Gastrocnemius medialis (tissue), 4 donors: ENCODE measurements around the gene CHD8. TPM values are rescaled to one million over a fixed set of nuclear protein-coding genes. Genes with fewer than 3 reads are reported as not detected.
A peak's percentile ranks its signal among the peaks of the same experiment; 100 is the strongest.

ENCODE experiments used
- ATAC-seq, 2 donors: fragments of 150-250 bp; one replicate each; pipeline ENCODE4 v1.9.1; 2016
- DNase-seq, 2 donors: peaks; one replicate each; pipeline ENCODE4 v3.0.0-alpha.2; 2019
- H3K27ac ChIP-seq, 4 donors: fragments of 200-600 bp; sonication (generic); 1 replicate in 1 of 4; 2 replicates in 3 of 4; pipeline ENCODE4 v1.5.1; 2016 to 2018; ENCODE audit warnings: mild to moderate bottlenecking in 2 of 4, moderate library complexity in 1 of 4
- H3K27me3 ChIP-seq, 3 donors: fragments of 200-600 bp; sonication (generic) in 2 of 3; 1 replicate in 1 of 3; 2 replicates in 2 of 3; pipeline versions ENCODE4 v1.5.1 to v1.6.0; 2016 to 2019; ENCODE audit warnings: mild to moderate bottlenecking in 1 of 3, moderate library complexity in 1 of 3
- H3K36me3 ChIP-seq, 2 donors: fragments of 200-600 bp; sonication (generic) in 1 of 2; one replicate each; pipeline ENCODE4 v1.5.1; 2017 to 2018
- H3K4me1 ChIP-seq, 2 donors: fragments of 200-600 bp; sonication (generic) in 1 of 2; one replicate each; pipeline ENCODE4 v1.5.1; 2016 to 2017; ENCODE audit warnings: mild to moderate bottlenecking in 2 of 2
- H3K4me3 ChIP-seq, 4 donors: fragments of 200-600 bp; sonication (generic) in 3 of 4; 1 replicate in 1 of 4; 2 replicates in 3 of 4; pipeline ENCODE4 v1.5.1; 2016 to 2019; ENCODE audit warnings: mild to moderate bottlenecking in 2 of 4
- H3K9me3 ChIP-seq, 3 donors: fragments of 200-600 bp; sonication (generic) in 2 of 3; 1 replicate in 1 of 3; 2 replicates in 2 of 3; pipeline ENCODE4 v1.5.1; 2016 to 2019
- CTCF ChIP-seq, 5 experiments: fragments of 450-650 bp in 3 of 5; fragments of 200-600 bp in 2 of 5; sonication (generic) in 2 of 5; IDR thresholded peaks in 4 of 5; conservative IDR thresholded peaks in 1 of 5; 1 replicate in 4 of 5; 2 replicates in 1 of 5; pipeline ENCODE4 v1.5.1; 2016 to 2019; ENCODE audit warnings: antibody characterized with exemption in 5 of 5, mild to moderate bottlenecking in 3 of 5, moderate library complexity in 3 of 5
- POLR2A ChIP-seq, 2 donors: fragments of 450-650 bp; IDR thresholded peaks; one replicate each; pipeline ENCODE4 v1.6.1; 2017; ENCODE audit warnings: antibody characterized with exemption in 2 of 2, mild to moderate bottlenecking in 2 of 2, moderate library complexity in 2 of 2
- in situ Hi-C, 4 donors: fragments of 200-750 bp; cut with MboI; loops; one replicate each; pipeline versions ENCODE4 v1.15.0 to v1.8.0; 2017; ENCODE audit warnings: low sequenced_read_pairs in 4 of 4
- intact Hi-C: fragments of 100-400 bp; cut with DNase I; formaldehyde crosslinking; loops from one replicate; pipeline ENCODE4 v1.15.1; 2023; ENCODE audit warnings: low total_unique reads
- total RNA-seq, 4 donors: library from RNA; depleted of rRNA; stranded (reverse); fragments of >200 nt; gene quantifications; one replicate each; pipeline versions ENCODE4 v1.1.0 to v1.2.3, GENCODE V29; 2016

Gene CHD8
- total RNA-seq, 4 donors from 2014 or later, result 23.8 to 49.5 (median 37.6) TPM

- ATAC-seq (no peak), DNase-seq (no peak)
- in situ Hi-C loops, result no loop called here
- Histone ChIP-seq H3K27ac (no peak overlapping the region), H3K4me3 (no peak overlapping the region), H3K9me3 (no peaks in the 10 kb centered on the region), H3K4me1 (no peaks in the 10 kb centered on the region), H3K27me3 (no peaks in the 10 kb centered on the region), H3K36me3 (peaks cover 0 to 52% of the 10 kb centered on the region in 2 donors)
- intact Hi-C loops, result no loop called here
- no peak for TF ChIP-seq POLR2A (IDR thresholded peaks at IDR 0.05)
- no peak for TF ChIP-seq CTCF (IDR thresholded peaks at IDR 0.05 in 4 of 5, conservative IDR thresholded peaks at IDR 0.05 in 1 of 5)
These were observed 30.7 kb upstream of the CHD8 start for GRCh38 chr14:21486640-21487087.

GRCh38 chr14:21476925-21477681 lies 21.2 kb upstream of the CHD8 start, which contains the start of the genes RAB2B and TOX4:
Gene RAB2B (minus strand): TSS chr14:21476959. CDS start chr14:21476872, 87 bp downstream.
Gene TOX4 (plus strand): TSS chr14:21477195. CDS start chr14:21477279, 84 bp downstream.
- ATAC-seq (peak; percentile 98 to 99), DNase-seq (peak; percentile 97 to 98)
- Histone ChIP-seq H3K36me3 (peaks cover 0 to 30% of the 10 kb centered on the region in 2 donors), H3K4me1 (peaks cover 19 to 20% of the 10 kb centered on the region in 2 donors), H3K27ac (peak within 1 kb of the TSS; percentile 83 to 89 (median 87)), H3K4me3 (peak within 1 kb of the TSS; percentile 66 to 90 (median 80)), H3K27me3 (no peaks in the 10 kb centered on the region), H3K9me3 (no peaks in the 10 kb centered on the region)
- in situ Hi-C loops, result no loop called here
- intact Hi-C loops, result loop anchor here (1.0 to 5.0 kb wide), 5 partner anchors 21 to 210 kb away; partner anchors contain the start of genes CHD8, HNRNPC, METTL3 and SUPT16H
- peak; percentile 68 to 87 for TF ChIP-seq POLR2A (IDR thresholded peaks at IDR 0.05)
- peak; percentile 90 to 100 (median 99) for TF ChIP-seq CTCF (IDR thresholded peaks at IDR 0.05 in 4 of 5, conservative IDR thresholded peaks at IDR 0.05 in 1 of 5)

- intact Hi-C loops, result loop anchor here (1.0 to 5.0 kb wide), 3 partner anchors 35 to 209 kb away; partner anchors contain the start of genes HNRNPC, METTL3 and SUPT16H
These were observed 20.6 kb upstream of the CHD8 start for GRCh38 chr14:21476523-21476924.

More at GRCh38 chr14:21476523-21476924, 20.6 kb upstream of the CHD8 start:
- Histone ChIP-seq H3K36me3 (peaks cover 0 to 25% of the 10 kb centered on the region in 2 donors), H3K4me3 (peak overlapping the region; percentile 66 to 90 (median 80)), H3K27ac (peak overlapping the region; percentile 83 to 89 (median 87)), H3K4me1 (peaks cover 19 to 20% of the 10 kb centered on the region in 2 donors), H3K9me3 (no peaks in the 10 kb centered on the region), H3K27me3 (no peaks in the 10 kb centered on the region)
- DNase-seq (peak in 1 of 2 donors; percentile 82), ATAC-seq (peak; percentile 72 to 74)
- in situ Hi-C loops, result no loop called here
- TF ChIP-seq POLR2A (IDR thresholded peaks at IDR 0.05) (no peak), CTCF (IDR thresholded peaks at IDR 0.05 in 4 of 5, conservative IDR thresholded peaks at IDR 0.05 in 1 of 5) (no peak)
